GM23338 (cell line): Measurements from ENCODE around the gene IRF2BPL. TPM values are rescaled to one million over a fixed set of nuclear protein-coding genes. Genes with fewer than 3 reads are reported as not detected.

ENCODE experiments used
- ATAC-seq: fragments of 200-7000 bp; cut with Tn5 transposase; 3 replicates; pipeline ENCODE4 v1.9.1; 2020
- DNase-seq: peaks from one replicate; pipeline ENCODE4 v3.0.0-alpha.2; 2015; ENCODE audit warnings: low spot score
- H2AFZ ChIP-seq: fragments of 200-600 bp; sonication (generic); 2 replicates; pipeline ENCODE4 v1.8.0; 2016; ENCODE audit warnings: antibody characterized with exemption, mild to moderate bottlenecking, moderate library complexity
- H3F3A ChIP-seq: fragments of 200-600 bp; sonication (generic); replicated peaks from 2 replicates; pipeline ENCODE4 v1.8.0; 2017; ENCODE audit warnings: antibody characterized with exemption, mixed run types, low read depth
- H3K27ac ChIP-seq: fragments of 200-600 bp; sonication (generic); 2 replicates; pipeline ENCODE4 v1.6.1; 2016; ENCODE audit warnings: low read depth
- H3K27me3 ChIP-seq: fragments of 200-600 bp; sonication (generic); 2 replicates; pipeline ENCODE4 v1.8.0; 2016; ENCODE audit warnings: mild to moderate bottlenecking, mixed run types, moderate library complexity; ENCODE audit not compliant: insufficient read depth
- H3K36me3 ChIP-seq: fragments of 200-600 bp; sonication (generic); 2 replicates; pipeline ENCODE4 v1.8.0; 2016; ENCODE audit warnings: mild to moderate bottlenecking; ENCODE audit not compliant: insufficient read depth
- H3K4me1 ChIP-seq: fragments of 200-600 bp; sonication (generic); 2 replicates; pipeline ENCODE4 v1.8.0; 2016; ENCODE audit warnings: mild to moderate bottlenecking, moderate library complexity; ENCODE audit not compliant: insufficient read depth
- H3K4me2 ChIP-seq: fragments of 200-600 bp; sonication (generic); 2 replicates; pipeline ENCODE4 v1.7.1; 2017; ENCODE audit warnings: mixed run types
- H3K4me3 ChIP-seq: fragments of 200-600 bp; sonication (generic); 2 replicates; pipeline ENCODE4 v1.6.1; 2016; ENCODE audit warnings: mixed run types
- H3K79me2 ChIP-seq: fragments of 200-600 bp; sonication (generic); replicated peaks from 2 replicates; pipeline ENCODE4 v1.8.0; 2017; ENCODE audit warnings: mild to moderate bottlenecking; ENCODE audit not compliant: insufficient read depth
- H3K9me2 ChIP-seq: fragments of 200-600 bp; sonication (generic); 2 replicates; pipeline ENCODE4 v1.8.0; 2017; ENCODE audit not compliant: insufficient read depth
- H4K20me1 ChIP-seq: fragments of 200-600 bp; sonication (generic); replicated peaks from 2 replicates; pipeline ENCODE4 v1.8.0; 2017; ENCODE audit warnings: mild to moderate bottlenecking; ENCODE audit not compliant: insufficient read depth
- H3K27ac Mint-ChIP-seq: 2 replicates; pipeline ENCODE4 v1.8.0; 2020; ENCODE audit warnings: inconsistent platforms, mild to moderate bottlenecking, moderate library complexity, mixed read lengths
- H3K27me3 Mint-ChIP-seq: 3 replicates; pipeline ENCODE4 v1.8.0; 2022; ENCODE audit warnings: low read depth, mild to moderate bottlenecking, moderate library complexity, mixed read lengths, inconsistent platforms; ENCODE audit not compliant: insufficient read depth, poor library complexity
- H3K36me3 Mint-ChIP-seq: 3 replicates; pipeline ENCODE4 v1.8.0; 2021; ENCODE audit warnings: low read depth, mild to moderate bottlenecking, inconsistent platforms, moderate library complexity, mixed read lengths
- H3K4me1 Mint-ChIP-seq: 3 replicates; pipeline ENCODE4 v1.8.0; 2020; ENCODE audit warnings: mild to moderate bottlenecking, inconsistent platforms, mixed read lengths
- H3K4me3 Mint-ChIP-seq: 3 replicates; pipeline ENCODE4 v1.8.0; 2021; ENCODE audit warnings: moderate library complexity, mild to moderate bottlenecking, inconsistent platforms, mixed read lengths
- H3K9me3 Mint-ChIP-seq: 3 replicates; pipeline ENCODE4 v1.8.0; 2020; ENCODE audit warnings: moderate library complexity, mild to moderate bottlenecking, inconsistent platforms, mixed read lengths
- EZH2phosphoT487 ChIP-seq: fragments of 200-600 bp; sonication (generic); IDR thresholded peaks from one replicate; pipeline ENCODE4 v1.8.1; 2018; ENCODE audit warnings: antibody characterized with exemption; ENCODE audit not compliant: unreplicated experiment
- STAT1 ChIP-seq: IDR thresholded peaks from one replicate; pipeline ENCODE4 v1.6.1; 2016; ENCODE audit warnings: antibody characterized with exemption; ENCODE audit not compliant: unreplicated experiment
- ZNF114 ChIP-seq: fragments of 250-450 bp; sonication (Bioruptor Pico); IDR thresholded peaks from 2 replicates; pipeline ENCODE4 v1.5.0; 2020; ENCODE audit warnings: mild to moderate bottlenecking, moderate library complexity
- ZNF331 ChIP-seq: fragments of 250-450 bp; sonication (Bioruptor Pico); IDR thresholded peaks from 2 replicates; pipeline ENCODE4 v1.5.0; 2020; ENCODE audit warnings: low read depth, mild to moderate bottlenecking, moderate library complexity
- polyA plus RNA-seq: library from polyadenylated mRNA; unstranded; fragments of >200 nt; fragmentation: Nextera tagmentation; extraction: Ambion mirVana; gene quantifications from 2 replicates; pipeline ENCODE4 v1.2.1, GENCODE V29; 2016
- total RNA-seq: library from RNA; depleted of rRNA; stranded (reverse); fragments of >200 nt; shearing (Covaris generic); gene quantifications from 2 replicates; pipeline ENCODE4 v1.2.3, GENCODE V29; 2014
- TF ChIP-seq, protein P1 (sequence below): fragments of 250-450 bp; sonication (Bioruptor Pico); IDR thresholded peaks from 2 replicates; pipeline ENCODE4 v1.5.0; 2020; ENCODE audit warnings: mild to moderate bottlenecking, moderate library complexity
- TF ChIP-seq, protein P2 (sequence below): IDR thresholded peaks from one replicate; pipeline ENCODE4 v1.6.1; 2018; ENCODE audit warnings: antibody characterized with exemption; ENCODE audit not compliant: unreplicated experiment

The IRF2BPL gene
- total and polyA plus RNA-seq, 2 experiments from 2014 or later, result 11.2 to 119 TPM

GRCh38 chr14:76995279-76996035 lies 33.1 kb downstream of the IRF2BPL start:
- H3K27me3 Mint-ChIP-seq, result peaks cover 10% of the 10 kb centered on the region
- no peak overlapping the region; the same call in 2 of the 3 replicates for H3K4me3 Mint-ChIP-seq
- ATAC-seq, result peak; percentile 17; the same call in 2 of the 3 replicates

More at GRCh38 chr14:76995279-76996035, 33.1 kb downstream of the IRF2BPL start:
- Mint-ChIP-seq H3K4me1 (peaks cover 42% of the 10 kb centered on the region), H3K9me3 (no peaks in the 10 kb centered on the region), H3K27ac (peak overlapping the region; percentile 46), H3K36me3 (no peaks in the 10 kb centered on the region)
- H3F3A ChIP-seq, result peaks cover 7% of the 10 kb centered on the region; the same call in 1 of the 2 replicates
- no peaks in the 10 kb centered on the region for H3K27me3 ChIP-seq
- H2AFZ ChIP-seq, result 0 out of 2 replicates have a peak overlapping the region, but pooled peaks have one; percentile 43
- no peaks in the 10 kb centered on the region for H3K9me2 ChIP-seq
- H3K79me2 ChIP-seq, result no peaks in the 10 kb centered on the region
- no peak for DNase-seq
- H4K20me1 ChIP-seq, result no peaks in the 10 kb centered on the region
- no peak overlapping the region; the same call in 1 of the 2 replicates for H3K27ac ChIP-seq
- H3K4me3 ChIP-seq, result no peak overlapping the region
- H3K36me3 ChIP-seq, result no peaks in the 10 kb centered on the region
- H3K4me2 ChIP-seq, result peak overlapping the region; percentile 45
- peaks cover 37% of the 10 kb centered on the region for H3K4me1 ChIP-seq
- TF ChIP-seq EZH2phosphoT487, result no peak
- TF ChIP-seq, protein P1, sequence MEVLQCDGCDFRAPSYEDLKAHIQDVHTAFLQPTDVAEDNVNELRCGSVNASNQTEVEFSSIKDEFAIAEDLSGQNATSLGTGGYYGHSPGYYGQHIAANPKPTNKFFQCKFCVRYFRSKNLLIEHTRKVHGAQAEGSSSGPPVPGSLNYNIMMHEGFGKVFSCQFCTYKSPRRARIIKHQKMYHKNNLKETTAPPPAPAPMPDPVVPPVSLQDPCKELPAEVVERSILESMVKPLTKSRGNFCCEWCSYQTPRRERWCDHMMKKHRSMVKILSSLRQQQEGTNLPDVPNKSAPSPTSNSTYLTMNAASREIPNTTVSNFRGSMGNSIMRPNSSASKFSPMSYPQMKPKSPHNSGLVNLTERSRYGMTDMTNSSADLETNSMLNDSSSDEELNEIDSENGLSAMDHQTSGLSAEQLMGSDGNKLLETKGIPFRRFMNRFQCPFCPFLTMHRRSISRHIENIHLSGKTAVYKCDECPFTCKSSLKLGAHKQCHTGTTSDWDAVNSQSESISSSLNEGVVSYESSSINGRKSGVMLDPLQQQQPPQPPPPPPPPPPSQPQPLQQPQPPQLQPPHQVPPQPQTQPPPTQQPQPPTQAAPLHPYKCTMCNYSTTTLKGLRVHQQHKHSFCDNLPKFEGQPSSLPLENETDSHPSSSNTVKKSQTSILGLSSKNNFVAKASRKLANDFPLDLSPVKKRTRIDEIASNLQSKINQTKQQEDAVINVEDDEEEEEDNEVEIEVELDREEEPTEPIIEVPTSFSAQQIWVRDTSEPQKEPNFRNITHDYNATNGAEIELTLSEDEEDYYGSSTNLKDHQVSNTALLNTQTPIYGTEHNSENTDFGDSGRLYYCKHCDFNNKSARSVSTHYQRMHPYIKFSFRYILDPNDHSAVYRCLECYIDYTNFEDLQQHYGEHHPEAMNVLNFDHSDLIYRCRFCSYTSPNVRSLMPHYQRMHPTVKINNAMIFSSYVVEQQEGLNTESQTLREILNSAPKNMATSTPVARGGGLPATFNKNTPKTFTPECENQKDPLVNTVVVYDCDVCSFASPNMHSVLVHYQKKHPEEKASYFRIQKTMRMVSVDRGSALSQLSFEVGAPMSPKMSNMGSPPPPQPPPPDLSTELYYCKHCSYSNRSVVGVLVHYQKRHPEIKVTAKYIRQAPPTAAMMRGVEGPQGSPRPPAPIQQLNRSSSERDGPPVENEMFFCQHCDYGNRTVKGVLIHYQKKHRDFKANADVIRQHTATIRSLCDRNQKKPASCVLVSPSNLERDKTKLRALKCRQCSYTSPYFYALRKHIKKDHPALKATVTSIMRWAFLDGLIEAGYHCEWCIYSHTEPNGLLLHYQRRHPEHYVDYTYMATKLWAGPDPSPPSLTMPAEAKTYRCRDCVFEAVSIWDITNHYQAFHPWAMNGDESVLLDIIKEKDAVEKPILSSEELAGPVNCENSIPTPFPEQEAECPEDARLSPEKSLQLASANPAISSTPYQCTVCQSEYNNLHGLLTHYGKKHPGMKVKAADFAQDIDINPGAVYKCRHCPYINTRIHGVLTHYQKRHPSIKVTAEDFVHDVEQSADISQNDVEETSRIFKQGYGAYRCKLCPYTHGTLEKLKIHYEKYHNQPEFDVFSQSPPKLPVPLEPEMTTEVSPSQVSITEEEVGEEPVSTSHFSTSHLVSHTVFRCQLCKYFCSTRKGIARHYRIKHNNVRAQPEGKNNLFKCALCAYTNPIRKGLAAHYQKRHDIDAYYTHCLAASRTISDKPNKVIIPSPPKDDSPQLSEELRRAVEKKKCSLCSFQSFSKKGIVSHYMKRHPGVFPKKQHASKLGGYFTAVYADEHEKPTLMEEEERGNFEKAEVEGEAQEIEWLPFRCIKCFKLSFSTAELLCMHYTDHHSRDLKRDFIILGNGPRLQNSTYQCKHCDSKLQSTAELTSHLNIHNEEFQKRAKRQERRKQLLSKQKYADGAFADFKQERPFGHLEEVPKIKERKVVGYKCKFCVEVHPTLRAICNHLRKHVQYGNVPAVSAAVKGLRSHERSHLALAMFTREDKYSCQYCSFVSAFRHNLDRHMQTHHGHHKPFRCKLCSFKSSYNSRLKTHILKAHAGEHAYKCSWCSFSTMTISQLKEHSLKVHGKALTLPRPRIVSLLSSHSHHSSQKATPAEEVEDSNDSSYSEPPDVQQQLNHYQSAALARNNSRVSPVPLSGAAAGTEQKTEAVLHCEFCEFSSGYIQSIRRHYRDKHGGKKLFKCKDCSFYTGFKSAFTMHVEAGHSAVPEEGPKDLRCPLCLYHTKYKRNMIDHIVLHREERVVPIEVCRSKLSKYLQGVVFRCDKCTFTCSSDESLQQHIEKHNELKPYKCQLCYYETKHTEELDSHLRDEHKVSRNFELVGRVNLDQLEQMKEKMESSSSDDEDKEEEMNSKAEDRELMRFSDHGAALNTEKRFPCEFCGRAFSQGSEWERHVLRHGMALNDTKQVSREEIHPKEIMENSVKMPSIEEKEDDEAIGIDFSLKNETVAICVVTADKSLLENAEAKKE (CRISPR knock-in tag), result no peak
- TF ChIP-seq, protein P2, sequence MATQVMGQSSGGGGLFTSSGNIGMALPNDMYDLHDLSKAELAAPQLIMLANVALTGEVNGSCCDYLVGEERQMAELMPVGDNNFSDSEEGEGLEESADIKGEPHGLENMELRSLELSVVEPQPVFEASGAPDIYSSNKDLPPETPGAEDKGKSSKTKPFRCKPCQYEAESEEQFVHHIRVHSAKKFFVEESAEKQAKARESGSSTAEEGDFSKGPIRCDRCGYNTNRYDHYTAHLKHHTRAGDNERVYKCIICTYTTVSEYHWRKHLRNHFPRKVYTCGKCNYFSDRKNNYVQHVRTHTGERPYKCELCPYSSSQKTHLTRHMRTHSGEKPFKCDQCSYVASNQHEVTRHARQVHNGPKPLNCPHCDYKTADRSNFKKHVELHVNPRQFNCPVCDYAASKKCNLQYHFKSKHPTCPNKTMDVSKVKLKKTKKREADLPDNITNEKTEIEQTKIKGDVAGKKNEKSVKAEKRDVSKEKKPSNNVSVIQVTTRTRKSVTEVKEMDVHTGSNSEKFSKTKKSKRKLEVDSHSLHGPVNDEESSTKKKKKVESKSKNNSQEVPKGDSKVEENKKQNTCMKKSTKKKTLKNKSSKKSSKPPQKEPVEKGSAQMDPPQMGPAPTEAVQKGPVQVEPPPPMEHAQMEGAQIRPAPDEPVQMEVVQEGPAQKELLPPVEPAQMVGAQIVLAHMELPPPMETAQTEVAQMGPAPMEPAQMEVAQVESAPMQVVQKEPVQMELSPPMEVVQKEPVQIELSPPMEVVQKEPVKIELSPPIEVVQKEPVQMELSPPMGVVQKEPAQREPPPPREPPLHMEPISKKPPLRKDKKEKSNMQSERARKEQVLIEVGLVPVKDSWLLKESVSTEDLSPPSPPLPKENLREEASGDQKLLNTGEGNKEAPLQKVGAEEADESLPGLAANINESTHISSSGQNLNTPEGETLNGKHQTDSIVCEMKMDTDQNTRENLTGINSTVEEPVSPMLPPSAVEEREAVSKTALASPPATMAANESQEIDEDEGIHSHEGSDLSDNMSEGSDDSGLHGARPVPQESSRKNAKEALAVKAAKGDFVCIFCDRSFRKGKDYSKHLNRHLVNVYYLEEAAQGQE, result no peak
- no peak for TF ChIP-seq ZNF331 (CRISPR knock-in tag)
- TF ChIP-seq STAT1, result no peak
- no peak for TF ChIP-seq ZNF114
